ENCODE measurements around the gene AGAP2. TPM values are rescaled to one million over a fixed set of nuclear protein-coding genes. Genes with fewer than 3 reads are reported as not detected.
"Not testable (repeated sequence)": the region's sequence is repeated elsewhere in the genome, so short reads cannot be mapped to it uniquely, and the experiment has no call there.

AGAP2 gene
- total and polyA plus RNA-seq, 12 donors = 0.50 to 8.1 (median 2.1) TPM

- no peaks in the 10 kb centered on the region for H3K9me3 ChIP-seq (replicated peaks in 1 of 3)
- TF ChIP-seq POLR2A (IDR thresholded peaks at IDR 0.05) (no peak), CTCF (IDR thresholded peaks at IDR 0.05) (no peak)
- intact Hi-C loops (cut with DNase I) = no loop called here
- H3K36me3 ChIP-seq (replicated peaks in 1 of 2) = peaks cover 0 to 25% of the 10 kb centered on the region in 2 donors
- H3K27ac ChIP-seq = no peak overlapping the region
- peaks cover 14 to 19% of the 10 kb centered on the region in 2 donors for H3K4me1 ChIP-seq (replicated peaks in 1 of 2)
- H3K27me3 ChIP-seq = no peaks in the 10 kb centered on the region
- 67 to 88% (median 71%) methylated on average over 9 to 12 of the region's 12 CpGs for WGBS, 4 donors
- peak in 2 of 7 donors; percentile 20 to 46 for DNase-seq
- no peak overlapping the region for H3K4me3 ChIP-seq
Observed at GRCh38 chr12:57724003-57724935, 14.3 kb downstream of the AGAP2 start.

GRCh38 chr12:57723630-57723962 lies 14.9 kb downstream of the AGAP2 start:
- intact Hi-C loops (cut with DNase I) = no loop called here
- WGBS, 4 donors = 66 to 81% (median 75%) methylated on average over 2 of the region's 2 CpGs
- Histone ChIP-seq H3K9me3 (replicated peaks in 1 of 3) (no peaks in the 10 kb centered on the region), H3K4me3 (no peak overlapping the region), H3K36me3 (replicated peaks in 1 of 2) (peaks cover 0 to 32% of the 10 kb centered on the region in 2 donors), H3K27ac (no peak overlapping the region), H3K4me1 (replicated peaks in 1 of 2) (peaks cover 14 to 19% of the 10 kb centered on the region in 2 donors), H3K27me3 (no peaks in the 10 kb centered on the region)
- no peak for TF ChIP-seq POLR2A (IDR thresholded peaks at IDR 0.05)
- TF ChIP-seq CTCF (IDR thresholded peaks at IDR 0.05) = no peak
- DNase-seq = no peak

GRCh38 chr12:57722716-57723629 lies 15.6 kb downstream of the AGAP2 start:
- TF ChIP-seq POLR2A (IDR thresholded peaks at IDR 0.05) (no peak), CTCF (IDR thresholded peaks at IDR 0.05) (no peak)

GRCh38 chr12:57721846-57722608 lies 16.5 kb downstream of the AGAP2 start:
- peaks cover 0 to 47% of the 10 kb centered on the region in 2 donors for H3K36me3 ChIP-seq (replicated peaks in 1 of 2)
- H3K27ac ChIP-seq; H3K9me3 ChIP-seq (replicated peaks in 1 of 3); H3K4me3 ChIP-seq; intact Hi-C loops (cut with DNase I); H3K27me3 ChIP-seq: not testable (repeated sequence)
- DNase-seq = peak in 1 of 7 donors; percentile 45
- peaks cover 5 to 13% of the 10 kb centered on the region in 2 donors for H3K4me1 ChIP-seq (replicated peaks in 1 of 2)
- 93 to 95% (median 95%) methylated on average over 16 of the region's 16 CpGs for WGBS, 4 donors

More at GRCh38 chr12:57722716-57723629, 15.6 kb downstream of the AGAP2 start:
- Histone ChIP-seq H3K36me3 (replicated peaks in 1 of 2) (peaks cover 0 to 38% of the 10 kb centered on the region in 2 donors), H3K27ac (no peak overlapping the region), H3K9me3 (replicated peaks in 1 of 3) (no peaks in the 10 kb centered on the region), H3K4me1 (replicated peaks in 1 of 2) (peaks cover 14 to 19% of the 10 kb centered on the region in 2 donors), H3K4me3 (no peak overlapping the region), H3K27me3 (no peaks in the 10 kb centered on the region)
- peak in 2 of 7 donors; percentile 18 to 39 for DNase-seq
- intact Hi-C loops (cut with DNase I) = no loop called here
- 58 to 60% (median 60%) methylated on average over 10 to 11 of the region's 11 CpGs for WGBS, 4 donors
